Measurements from ENCODE around the gene TOM1.
A peak's percentile ranks its signal among the peaks of the same experiment; 100 is the strongest.

The TOM1 gene

DNA sequence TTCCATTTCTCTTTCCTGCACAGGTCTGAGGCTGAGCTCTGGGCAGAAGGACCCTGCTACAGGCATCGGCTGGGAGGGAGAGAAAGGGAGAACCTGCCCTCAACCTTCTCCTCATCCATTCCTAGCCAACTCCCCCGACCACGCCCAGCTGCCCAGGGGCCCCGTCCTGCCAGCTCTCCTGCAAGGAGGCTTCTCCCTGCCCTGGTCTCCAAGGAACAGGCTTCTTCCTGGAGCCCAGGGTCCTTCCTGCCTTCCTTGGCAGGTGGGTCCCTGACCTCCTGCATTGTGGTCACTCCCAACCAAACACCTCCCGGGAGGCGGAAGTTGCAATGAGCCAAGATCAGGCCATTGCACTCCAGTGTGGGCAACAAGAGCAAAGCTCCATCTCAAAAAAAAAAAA lies 68.7 kb downstream of the TOM1 start:
- TF ChIP-seq, protein P1, sequence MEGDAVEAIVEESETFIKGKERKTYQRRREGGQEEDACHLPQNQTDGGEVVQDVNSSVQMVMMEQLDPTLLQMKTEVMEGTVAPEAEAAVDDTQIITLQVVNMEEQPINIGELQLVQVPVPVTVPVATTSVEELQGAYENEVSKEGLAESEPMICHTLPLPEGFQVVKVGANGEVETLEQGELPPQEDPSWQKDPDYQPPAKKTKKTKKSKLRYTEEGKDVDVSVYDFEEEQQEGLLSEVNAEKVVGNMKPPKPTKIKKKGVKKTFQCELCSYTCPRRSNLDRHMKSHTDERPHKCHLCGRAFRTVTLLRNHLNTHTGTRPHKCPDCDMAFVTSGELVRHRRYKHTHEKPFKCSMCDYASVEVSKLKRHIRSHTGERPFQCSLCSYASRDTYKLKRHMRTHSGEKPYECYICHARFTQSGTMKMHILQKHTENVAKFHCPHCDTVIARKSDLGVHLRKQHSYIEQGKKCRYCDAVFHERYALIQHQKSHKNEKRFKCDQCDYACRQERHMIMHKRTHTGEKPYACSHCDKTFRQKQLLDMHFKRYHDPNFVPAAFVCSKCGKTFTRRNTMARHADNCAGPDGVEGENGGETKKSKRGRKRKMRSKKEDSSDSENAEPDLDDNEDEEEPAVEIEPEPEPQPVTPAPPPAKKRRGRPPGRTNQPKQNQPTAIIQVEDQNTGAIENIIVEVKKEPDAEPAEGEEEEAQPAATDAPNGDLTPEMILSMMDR (IDR thresholded peaks at IDR 0.05; ENCODE audit: low read depth, low read length), result no peak
- Histone ChIP-seq H3K4me3 (ENCODE audit: low read depth, low read length) (no peak overlapping the region), H3K27ac (peak overlapping the region; percentile 42; the same call in 1 of the 2 replicates), H3K9me3 (ENCODE audit: severe bottlenecking) (no peaks in the 10 kb centered on the region), H3K36me3 (no peaks in the 10 kb centered on the region), H3K27me3 (ENCODE audit: insufficient read depth, low read depth, severe bottlenecking) (no peaks in the 10 kb centered on the region)
- DNase-seq, result no peak

DNA sequence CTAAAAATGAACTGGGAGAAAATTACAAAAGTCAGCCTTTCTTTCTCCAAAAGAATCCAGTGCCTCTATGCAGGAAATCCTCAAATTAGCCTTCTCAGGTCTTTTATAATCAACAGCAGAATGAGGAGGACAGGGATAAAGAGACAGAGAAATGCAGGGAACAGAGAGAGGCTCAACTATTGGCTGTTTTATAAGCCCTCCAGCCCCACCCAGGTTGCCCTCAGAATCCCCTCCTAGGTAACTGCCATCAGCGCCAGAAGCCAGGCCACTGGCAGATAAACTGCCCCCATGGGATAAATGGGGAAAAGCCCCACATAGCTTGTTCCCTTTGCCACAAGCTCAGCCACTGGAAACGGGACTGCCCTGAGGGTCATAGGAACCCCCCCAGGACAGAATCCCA lies 70.3 kb downstream of the TOM1 start:
- Histone ChIP-seq H3K27ac (peak overlapping the region; percentile 61), H3K9me3 (ENCODE audit: severe bottlenecking) (no peaks in the 10 kb centered on the region), H3K4me3 (ENCODE audit: low read depth, low read length) (no peak overlapping the region), H3K36me3 (no peaks in the 10 kb centered on the region), H3K27me3 (ENCODE audit: insufficient read depth, low read depth, severe bottlenecking) (no peaks in the 10 kb centered on the region)
- DNase-seq, result peak; percentile 77
- TF ChIP-seq, protein P1 (IDR thresholded peaks at IDR 0.05; ENCODE audit: low read depth, low read length), result no peak

DNA sequence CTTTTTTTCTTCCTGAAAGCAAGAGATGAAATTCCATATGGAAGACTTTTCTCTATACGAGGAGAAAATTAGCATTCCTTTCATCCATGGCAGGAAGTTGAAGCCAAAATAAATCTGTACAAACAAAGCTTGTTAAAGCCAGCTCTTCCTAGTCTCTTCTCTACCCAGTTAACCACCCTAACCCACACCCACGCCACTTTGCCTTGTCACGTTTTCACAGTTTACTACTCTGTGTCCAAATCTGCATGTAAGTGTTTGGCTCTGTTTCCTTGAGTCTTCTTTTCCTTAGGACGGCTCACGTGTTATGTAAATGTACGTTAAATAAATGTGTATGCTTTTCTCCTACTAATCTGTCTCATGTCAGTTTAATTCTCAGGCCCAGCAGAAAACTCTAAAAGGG lies 74.1 kb downstream of the TOM1 start:
- no peak for DNase-seq
- H3K27me3 ChIP-seq (ENCODE audit: insufficient read depth, low read depth, severe bottlenecking), result no peaks in the 10 kb centered on the region
- H3K27ac ChIP-seq, result no peak overlapping the region
- no peaks in the 10 kb centered on the region for H3K36me3 ChIP-seq
- TF ChIP-seq, protein P1 (IDR thresholded peaks at IDR 0.05; ENCODE audit: low read depth, low read length), result no peak
- H3K4me3 ChIP-seq (ENCODE audit: low read depth, low read length), result no peak overlapping the region
- no peaks in the 10 kb centered on the region for H3K9me3 ChIP-seq (ENCODE audit: severe bottlenecking)

DNA sequence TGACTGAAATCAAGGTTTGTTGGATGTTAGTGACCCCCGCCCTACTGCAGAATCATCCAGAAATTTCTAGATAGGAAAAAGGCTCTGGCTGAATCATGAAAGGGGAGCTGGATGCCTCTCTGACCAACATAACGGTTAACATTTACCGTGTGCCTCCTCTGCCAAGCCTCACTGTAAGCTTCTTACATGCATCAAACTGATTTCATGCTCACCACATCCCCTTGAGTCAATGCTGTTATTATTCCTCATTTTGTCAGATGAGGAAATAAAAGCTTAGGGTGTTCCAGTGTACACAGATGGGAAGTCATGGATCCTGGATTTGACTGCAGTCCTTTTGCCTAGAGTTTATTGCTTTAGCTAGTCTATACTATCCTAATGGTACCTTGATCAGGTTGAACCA lies 75.3 kb downstream of the TOM1 start:
- DNase-seq, result no peak
- no peak overlapping the region for H3K4me3 ChIP-seq (ENCODE audit: low read depth, low read length)
- TF ChIP-seq, protein P1 (IDR thresholded peaks at IDR 0.05; ENCODE audit: low read depth, low read length), result no peak
- H3K27ac ChIP-seq, result no peak overlapping the region
- no peaks in the 10 kb centered on the region for H3K9me3 ChIP-seq (ENCODE audit: severe bottlenecking)
- no peaks in the 10 kb centered on the region for H3K27me3 ChIP-seq (ENCODE audit: insufficient read depth, low read depth, severe bottlenecking)
- H3K36me3 ChIP-seq, result no peaks in the 10 kb centered on the region

DNA sequence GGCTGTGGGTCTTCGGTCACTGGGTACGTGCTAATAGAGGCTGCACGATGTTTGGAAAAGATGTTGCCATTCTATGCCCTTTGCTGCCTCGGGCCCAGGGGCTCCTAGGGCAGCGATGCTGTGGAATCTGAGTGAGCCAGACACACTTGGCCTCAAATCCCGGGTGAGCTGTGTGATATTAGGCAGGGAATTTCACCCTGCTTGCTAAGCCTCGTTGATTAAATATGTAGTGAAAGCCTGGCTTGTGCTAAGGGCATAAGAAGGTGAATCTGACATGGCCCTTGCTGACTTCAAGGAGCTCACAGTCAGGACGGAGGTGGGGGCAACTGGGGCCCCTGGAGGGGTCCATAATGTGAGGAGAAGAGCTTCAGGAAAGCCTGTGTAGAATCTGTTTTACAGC lies 75.8 kb downstream of the TOM1 start:
- Histone ChIP-seq H3K9me3 (ENCODE audit: severe bottlenecking) (no peaks in the 10 kb centered on the region), H3K27ac (no peak overlapping the region), H3K4me3 (ENCODE audit: low read depth, low read length) (no peak overlapping the region), H3K36me3 (no peaks in the 10 kb centered on the region), H3K27me3 (ENCODE audit: insufficient read depth, low read depth, severe bottlenecking) (no peaks in the 10 kb centered on the region)
- TF ChIP-seq, protein P1 (IDR thresholded peaks at IDR 0.05; ENCODE audit: low read depth, low read length), result no peak
- DNase-seq, result no peak

DNA sequence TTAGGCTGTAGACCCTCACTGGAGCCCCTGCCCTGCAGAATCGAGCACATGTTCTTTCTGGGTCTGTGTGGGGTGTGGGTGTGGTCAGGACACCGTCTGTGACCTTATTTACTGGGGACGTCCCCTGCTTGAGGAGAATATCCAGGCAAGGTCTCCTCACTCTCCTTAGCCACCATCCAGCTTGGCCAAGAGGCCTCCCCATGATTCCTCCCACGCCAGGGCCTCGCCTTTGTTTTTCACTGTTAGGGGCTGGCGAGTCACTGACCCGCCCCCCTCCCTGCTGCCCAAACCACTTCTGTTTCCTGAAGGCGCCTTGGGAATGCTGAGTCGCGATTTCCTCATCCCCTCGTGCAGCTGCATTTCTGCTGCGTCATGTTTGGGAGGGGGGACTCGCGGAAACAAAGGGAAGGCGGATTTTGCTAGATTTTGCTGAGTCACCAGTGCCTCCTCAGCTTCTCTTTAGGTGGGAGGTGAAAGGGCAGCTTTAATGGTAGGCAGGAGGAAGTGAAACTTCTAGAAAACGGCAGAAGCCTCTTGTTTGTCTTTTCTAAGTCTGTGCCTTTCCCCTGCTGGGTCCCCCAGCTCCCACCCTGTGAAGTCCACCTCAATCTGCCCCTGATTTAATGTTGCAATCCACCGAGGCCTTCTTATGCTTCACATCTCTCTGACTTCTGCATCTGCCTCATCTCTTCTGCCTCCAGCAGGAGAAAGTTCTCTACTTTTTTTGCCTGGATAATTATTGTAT lies 77.2 kb downstream of the TOM1 start:
- no peaks in the 10 kb centered on the region for H3K36me3 ChIP-seq

More for the DNA sequence above, 77.2 kb downstream of the TOM1 start:
- TF ChIP-seq, protein P1 (IDR thresholded peaks at IDR 0.05; ENCODE audit: low read depth, low read length), result no peak
- Histone ChIP-seq H3K27ac (peak overlapping the region; percentile 23; the same call in 1 of the 2 replicates), H3K9me3 (ENCODE audit: severe bottlenecking) (no peaks in the 10 kb centered on the region), H3K4me3 (ENCODE audit: low read depth, low read length) (no peak overlapping the region), H3K27me3 (ENCODE audit: insufficient read depth, low read depth, severe bottlenecking) (peaks cover 4% of the 10 kb centered on the region)
- peak; percentile 71 for DNase-seq
